HepG2 (cell line): ENCODE results near the gene FAM222B. TPM values are rescaled to one million over a fixed set of nuclear protein-coding genes. Genes with fewer than 3 reads are reported as not detected.

Experiments
- ATAC-seq: fragments of 200-7000 bp; cut with Tn5 transposase; 3 replicates; pipeline ENCODE4 v1.9.1; 2020; ENCODE audit warnings: mild to moderate bottlenecking, moderate library complexity
- BruUV-seq: library from RNA; stranded (reverse); fragments of 400-500 nt; replicated peaks from 2 replicates; lab custom pipeline; 2021; lab: Mats Ljungman, UMichigan
- CTCF ChIA-PET: fragments of 300-600 bp; formaldehyde crosslinking; extraction: SDS; loops from one replicate; lab custom pipeline; 2021; ENCODE audit warnings: low total read pairs, inconsistent platforms, low intra/inter-chr PET ratio; lab: Yijun Ruan, JAX
- POLR2A ChIA-PET: fragments of 350-600 bp; sonication (Branson Sonifier 250); formaldehyde crosslinking; loops from one replicate; lab custom pipeline; 2020; ENCODE audit warnings: antibody characterized with exemption, inconsistent platforms; lab: Yijun Ruan, JAX
- DNase-seq: peaks from one replicate; pipeline ENCODE4 v3.0.0-alpha.2; 2015; ENCODE audit warnings: low spot score
- FAIRE-seq: peaks from 3 replicates; lab custom pipeline; 2011; peaks lifted over from hg19 to GRCh38; lab: Jason Lieb, UNC
- H2AFZ ChIP-seq: one replicate; pipeline ENCODE4 v1.6.1; 2011; ENCODE audit warnings: low read length, inconsistent platforms
- H3K27ac ChIP-seq: fragments of 300-600 bp; 3 replicates; pipeline ENCODE4 v1.8.0; 2011; ENCODE audit warnings: mixed run types, mild to moderate bottlenecking, mixed read lengths, low read length, inconsistent platforms; ENCODE audit not compliant: insufficient read depth; ENCODE audit errors: extremely low read length
- H3K27me3 ChIP-seq, 2 experiments: fragments of 200-600 bp in 1 of 2; 2 replicates in 1 of 2; 3 replicates in 1 of 2; pipeline versions ENCODE4 v1.6.0 to v1.8.0; 2011; ENCODE audit warnings: low read length in 2 of 2, mild to moderate bottlenecking in 2 of 2, moderate library complexity in 2 of 2, inconsistent platforms in 1 of 2; ENCODE audit not compliant: insufficient read depth in 2 of 2, control insufficient read depth in 1 of 2
- H3K36me3 ChIP-seq, 2 experiments: fragments of 200-600 bp in 1 of 2; replicated peaks in 1 of 2; 2 replicates in 1 of 2; 3 replicates in 1 of 2; pipeline versions ENCODE4 v1.5.1 to v1.8.0; 2011; ENCODE audit warnings: low read length in 2 of 2, inconsistent platforms in 1 of 2; ENCODE audit not compliant: insufficient read depth in 2 of 2, control insufficient read depth in 1 of 2
- H3K4me1 ChIP-seq: 2 replicates; pipeline ENCODE4 v1.5.1; 2012; ENCODE audit warnings: low read length, inconsistent platforms; ENCODE audit not compliant: insufficient read depth
- H3K4me2 ChIP-seq: 2 replicates; pipeline ENCODE4 v1.6.0; 2011; ENCODE audit warnings: low read depth, low read length, inconsistent platforms
- H3K4me3 ChIP-seq, 3 experiments: fragments of 200-600 bp in 1 of 3; sonication (generic), shearing (Covaris generic) in 1 of 3; replicated peaks in 1 of 3; 2 replicates each; pipeline ENCODE4 v1.5.1; 2011 to 2016; ENCODE audit warnings: low read length in 3 of 3, inconsistent platforms in 2 of 3, low read depth in 2 of 3, mild to moderate bottlenecking in 2 of 3, control low read depth in 1 of 3, mixed read lengths in 1 of 3; ENCODE audit not compliant: insufficient read depth in 1 of 3
- H3K79me2 ChIP-seq: one replicate; pipeline ENCODE4 v1.6.1; 2011; ENCODE audit warnings: low read length, inconsistent platforms; ENCODE audit not compliant: insufficient read depth
- H3K9ac ChIP-seq: 2 replicates; pipeline ENCODE4 v1.6.0; 2011; ENCODE audit warnings: mild to moderate bottlenecking, low read depth, low read length, inconsistent platforms; ENCODE audit not compliant: insufficient read depth
- H3K9me3 ChIP-seq: 2 replicates; pipeline ENCODE4 v1.5.1; 2012; ENCODE audit warnings: mild to moderate bottlenecking, low read length
- H4K20me1 ChIP-seq: 2 replicates; pipeline ENCODE4 v1.6.0; 2011; ENCODE audit warnings: inconsistent platforms, mild to moderate bottlenecking, low read length, moderate library complexity; ENCODE audit not compliant: insufficient read depth
- CEBPG ChIP-seq: IDR thresholded peaks from 2 replicates; pipeline ENCODE4 v1.6.1; 2016
- FOXP4 ChIP-seq: sonication (generic); formaldehyde crosslinking; IDR thresholded peaks from 2 replicates; pipeline ENCODE4 v1.4.0; 2020; ENCODE audit warnings: missing genetic modification reagents
- MTERF4 ChIP-seq: sonication (generic); formaldehyde crosslinking; IDR thresholded peaks from 2 replicates; pipeline ENCODE4 v1.8.0; 2023; ENCODE audit warnings: mild to moderate bottlenecking, missing genetic modification reagents
- POLR2A ChIP-seq, 2 experiments: IDR thresholded peaks; 2 replicates each; pipeline ENCODE4 v1.6.1; 2011; ENCODE audit warnings: low read depth in 2 of 2, low read length in 2 of 2, mild to moderate bottlenecking in 1 of 2, moderate library complexity in 1 of 2; ENCODE audit not compliant: insufficient read depth in 1 of 2
- ZNF136 ChIP-seq: sonication (generic); formaldehyde crosslinking; IDR thresholded peaks from 2 replicates; pipeline ENCODE4 v1.8.1; 2022; ENCODE audit warnings: low read depth, mild to moderate bottlenecking, moderate library complexity, missing genetic modification reagents
- ZNF644 ChIP-seq: IDR thresholded peaks from 2 replicates; pipeline ENCODE4 v1.6.1; 2016; ENCODE audit warnings: low read depth
- WGBS: methylation state at CpG from one replicate; pipeline ENCODE4 v1.1.6; 2017; ENCODE audit warnings: low lambda C conversion rate; 5-methylcytosine and 5-hydroxymethylcytosine counted together
- in situ Hi-C: cut with HindIII; loops from 2 replicates; pipeline ENCODE4 v1.10.0; 2017; ENCODE audit warnings: low pct_unique_long_range_greater_than_20kb; ENCODE audit not compliant: extremely low pct_ligation_motif_present
- intact Hi-C: fragments of 100-400 bp; cut with micrococcal nuclease; formaldehyde crosslinking; loops from one replicate; pipeline ENCODE4 v1.10.0; 2022; ENCODE audit not compliant: unreplicated experiment
- polyA plus RNA-seq, 8 experiments: library from polyadenylated mRNA; depleted of rRNA in 3 of 8; stranded (reverse) in 7 of 8; unstranded in 1 of 8; fragments of >200 nt; fragmentation: Illumina TruSeq in 4 of 8; extraction: Trizol in 4 of 8; gene quantifications; 2 replicates each; pipeline versions ENCODE4 v1.2.1 to v1.2.3, GENCODE V29; 2011 to 2016; ENCODE audit warnings: low read depth in 4 of 8, missing spikeins in 1 of 8, mixed read lengths in 1 of 8; ENCODE audit not compliant: insufficient read depth in 1 of 8
- total RNA-seq, 5 experiments: library from RNA; depleted of rRNA; stranded (reverse); fragments of >200 nt; fragmentation: Illumina TruSeq; extraction: Trizol; gene quantifications; 2 replicates each; pipeline ENCODE4 v1.2.3, GENCODE V29; 2016; ENCODE audit warnings: low read depth in 1 of 5
- TF ChIP-seq, protein P1 (sequence below): sonication (generic); formaldehyde crosslinking; IDR thresholded peaks from one replicate; pipeline ENCODE4 v1.5.1; 2020; ENCODE audit warnings: mild to moderate bottlenecking, missing genetic modification reagents; ENCODE audit errors: not compliant biosample characterization
- TF ChIP-seq, protein P2 (sequence below): sonication (generic); formaldehyde crosslinking; IDR thresholded peaks from 2 replicates; pipeline ENCODE4 v1.8.1; 2023; ENCODE audit warnings: mild to moderate bottlenecking, moderate library complexity, missing genetic modification reagents
- TF ChIP-seq, protein P3 (sequence below): sonication (generic); formaldehyde crosslinking; IDR thresholded peaks from 2 replicates; pipeline ENCODE4 v1.8.0; 2022; ENCODE audit warnings: mild to moderate bottlenecking, missing genetic modification reagents; ENCODE audit not compliant: insufficient replicate concordance

Gene FAM222B
- total and polyA plus RNA-seq, 2 of the 13 experiments (the other 11 are each of a cell fraction or from before 2014, with no cell fraction given): 3.5 to 7.3 TPM

GRCh38 chr17:28841901-28842281 lies 699 bp downstream of the FAM222B start:
- H4K20me1 ChIP-seq: no peaks in the 10 kb centered on the region
- DNase-seq: no peak
- H3K27me3 ChIP-seq: no peaks in the 10 kb centered on the region; a peak in 1 of 5 replicates
- ChIA-PET CTCF (no interaction called here), POLR2A (interaction anchor here (0.5 to 3.0 kb wide), 20 partner anchors 10 to 452 kb away, joined by 3 to 14 read pairs (median 4); partner anchors contain the start of genes ERAL1, FLOT2, NUFIP2 and PHF12)
- peaks cover 37% of the 10 kb centered on the region for H3K79me2 ChIP-seq
- H3K9ac ChIP-seq: peak overlapping the region; percentile 86
- intact Hi-C loops (loop anchor here (2.0 to 5.0 kb wide), 3 partner anchors 35 to 80 kb away; no protein-coding TSS in a partner anchor), in situ Hi-C loops (no loop called here)
- no peaks in the 10 kb centered on the region for H3K9me3 ChIP-seq
- H2AFZ ChIP-seq: peak overlapping the region; percentile 39
- ATAC-seq: peak; percentile 61
- H3K4me3 ChIP-seq: peak overlapping the region; percentile 73 to 92 (median 74)
- no peaks in the 10 kb centered on the region for H3K36me3 ChIP-seq
- peaks cover 20% of the 10 kb centered on the region for H3K4me1 ChIP-seq
- TSS peak; percentile 84 for BruUV-seq
- FAIRE-seq: no peak
- peak overlapping the region; percentile 59 for H3K27ac ChIP-seq
- WGBS: 0% methylated on average over 6 of the region's 6 CpGs
- H3K4me2 ChIP-seq: peak overlapping the region; percentile 71
- 0 out of 4 replicates have a peak, but pooled peaks of 1 of the 2 experiments have one; percentile 8 for TF ChIP-seq POLR2A (IDR thresholded peaks at IDR 0.05; ENCODE audit: insufficient read depth in 1 of 2, low read depth in 2 of 2, low read length in 2 of 2)
- TF ChIP-seq, protein P1, sequence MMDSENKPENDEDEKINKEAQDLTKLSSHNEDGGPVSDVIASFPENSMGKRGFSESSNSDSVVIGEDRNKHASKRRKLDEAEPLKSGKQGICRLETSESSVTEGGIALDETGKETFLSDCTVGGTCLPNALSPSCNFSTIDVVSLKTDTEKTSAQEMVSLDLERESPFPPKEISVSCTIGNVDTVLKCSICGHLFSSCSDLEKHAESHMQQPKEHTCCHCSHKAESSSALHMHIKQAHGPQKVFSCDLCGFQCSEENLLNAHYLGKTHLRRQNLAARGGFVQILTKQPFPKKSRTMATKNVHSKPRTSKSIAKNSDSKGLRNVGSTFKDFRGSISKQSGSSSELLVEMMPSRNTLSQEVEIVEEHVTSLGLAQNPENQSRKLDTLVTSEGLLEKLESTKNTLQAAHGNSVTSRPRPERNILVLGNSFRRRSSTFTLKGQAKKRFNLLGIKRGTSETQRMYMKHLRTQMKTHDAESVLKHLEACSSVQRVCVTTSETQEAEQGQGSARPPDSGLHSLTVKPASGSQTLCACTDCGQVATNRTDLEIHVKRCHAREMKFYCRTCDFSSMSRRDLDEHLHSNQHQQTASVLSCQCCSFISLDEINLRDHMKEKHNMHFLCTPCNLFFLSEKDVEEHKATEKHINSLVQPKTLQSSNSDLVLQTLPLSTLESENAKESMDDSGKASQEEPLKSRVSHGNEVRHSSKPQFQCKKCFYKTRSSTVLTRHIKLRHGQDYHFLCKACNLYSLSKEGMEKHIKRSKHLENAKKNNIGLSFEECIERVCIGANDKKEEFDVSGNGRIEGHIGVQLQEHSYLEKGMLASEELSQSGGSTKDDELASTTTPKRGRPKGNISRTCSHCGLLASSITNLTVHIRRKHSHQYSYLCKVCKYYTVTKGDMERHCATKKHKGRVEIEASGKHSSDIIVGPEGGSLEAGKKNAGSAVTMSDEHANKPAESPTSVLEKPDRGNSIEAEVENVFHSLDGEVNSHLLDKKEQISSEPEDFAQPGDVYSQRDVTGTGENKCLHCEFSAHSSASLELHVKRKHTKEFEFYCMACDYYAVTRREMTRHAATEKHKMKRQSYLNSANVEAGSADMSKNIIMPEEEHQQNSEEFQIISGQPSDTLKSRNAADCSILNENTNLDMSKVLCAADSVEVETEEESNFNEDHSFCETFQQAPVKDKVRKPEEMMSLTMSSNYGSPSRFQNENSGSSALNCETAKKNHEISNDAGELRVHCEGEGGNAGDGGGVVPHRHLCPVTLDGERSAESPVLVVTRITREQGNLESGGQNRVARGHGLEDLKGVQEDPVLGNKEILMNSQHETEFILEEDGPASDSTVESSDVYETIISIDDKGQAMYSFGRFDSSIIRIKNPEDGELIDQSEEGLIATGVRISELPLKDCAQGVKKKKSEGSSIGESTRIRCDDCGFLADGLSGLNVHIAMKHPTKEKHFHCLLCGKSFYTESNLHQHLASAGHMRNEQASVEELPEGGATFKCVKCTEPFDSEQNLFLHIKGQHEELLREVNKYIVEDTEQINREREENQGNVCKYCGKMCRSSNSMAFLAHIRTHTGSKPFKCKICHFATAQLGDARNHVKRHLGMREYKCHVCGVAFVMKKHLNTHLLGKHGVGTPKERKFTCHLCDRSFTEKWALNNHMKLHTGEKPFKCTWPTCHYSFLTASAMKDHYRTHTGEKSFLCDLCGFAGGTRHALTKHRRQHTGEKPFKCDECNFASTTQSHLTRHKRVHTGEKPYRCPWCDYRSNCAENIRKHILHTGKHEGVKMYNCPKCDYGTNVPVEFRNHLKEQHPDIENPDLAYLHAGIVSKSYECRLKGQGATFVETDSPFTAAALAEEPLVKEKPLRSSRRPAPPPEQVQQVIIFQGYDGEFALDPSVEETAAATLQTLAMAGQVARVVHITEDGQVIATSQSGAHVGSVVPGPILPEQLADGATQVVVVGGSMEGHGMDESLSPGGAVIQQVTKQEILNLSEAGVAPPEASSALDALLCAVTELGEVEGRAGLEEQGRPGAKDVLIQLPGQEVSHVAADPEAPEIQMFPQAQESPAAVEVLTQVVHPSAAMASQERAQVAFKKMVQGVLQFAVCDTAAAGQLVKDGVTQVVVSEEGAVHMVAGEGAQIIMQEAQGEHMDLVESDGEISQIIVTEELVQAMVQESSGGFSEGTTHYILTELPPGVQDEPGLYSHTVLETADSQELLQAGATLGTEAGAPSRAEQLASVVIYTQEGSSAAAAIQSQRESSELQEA (CRISPR knock-in tag): no peak
- no peak for TF ChIP-seq MTERF4 (CRISPR knock-in tag)
- TF ChIP-seq, protein P2, sequence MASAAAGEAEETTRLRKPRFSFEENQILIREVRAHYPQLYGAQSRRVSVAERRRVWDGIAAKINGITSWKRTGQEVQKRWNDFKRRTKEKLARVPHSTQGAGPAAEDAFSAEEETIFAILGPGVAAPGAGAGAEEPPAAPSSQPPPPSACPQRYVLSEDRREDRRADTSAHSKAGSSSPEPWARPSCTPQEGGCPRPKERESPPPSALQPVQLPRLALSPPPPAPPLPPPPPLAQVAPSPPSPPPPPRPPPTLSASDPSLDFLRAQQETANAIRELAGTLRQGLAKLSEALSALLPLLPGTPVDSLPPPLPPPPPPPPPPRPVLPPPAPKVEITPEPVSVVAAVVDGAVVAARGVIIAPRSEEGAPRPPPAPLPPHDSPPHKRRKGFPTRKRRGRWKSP (CRISPR knock-in tag): 0 out of 2 replicates have a peak, but pooled peaks have one; percentile 14
- peak; percentile 43; the same call in 1 of the 2 replicates for TF ChIP-seq ZNF644 (CRISPR knock-in tag)
- no peak for TF ChIP-seq ZNF136 (CRISPR knock-in tag)
- peak; percentile 19; the same call in 1 of the 2 replicates for TF ChIP-seq CEBPG (CRISPR knock-in tag)
- TF ChIP-seq FOXP4 (CRISPR knock-in tag): 0 out of 2 replicates have a peak, but pooled peaks have one; percentile 7
- TF ChIP-seq, protein P3, sequence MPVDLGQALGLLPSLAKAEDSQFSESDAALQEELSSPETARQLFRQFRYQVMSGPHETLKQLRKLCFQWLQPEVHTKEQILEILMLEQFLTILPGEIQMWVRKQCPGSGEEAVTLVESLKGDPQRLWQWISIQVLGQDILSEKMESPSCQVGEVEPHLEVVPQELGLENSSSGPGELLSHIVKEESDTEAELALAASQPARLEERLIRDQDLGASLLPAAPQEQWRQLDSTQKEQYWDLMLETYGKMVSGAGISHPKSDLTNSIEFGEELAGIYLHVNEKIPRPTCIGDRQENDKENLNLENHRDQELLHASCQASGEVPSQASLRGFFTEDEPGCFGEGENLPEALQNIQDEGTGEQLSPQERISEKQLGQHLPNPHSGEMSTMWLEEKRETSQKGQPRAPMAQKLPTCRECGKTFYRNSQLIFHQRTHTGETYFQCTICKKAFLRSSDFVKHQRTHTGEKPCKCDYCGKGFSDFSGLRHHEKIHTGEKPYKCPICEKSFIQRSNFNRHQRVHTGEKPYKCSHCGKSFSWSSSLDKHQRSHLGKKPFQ (CRISPR knock-in tag): peak; percentile 28
